ENCODE measurements around the gene UBE2D1.
A peak's percentile ranks its signal among the peaks of the same experiment; 100 is the strongest.

UBE2D1 gene

GRCh38 chr10:58372607-58373441, 38.0 kb downstream of the UBE2D1 start:
- DNase-seq, result no peak
- intact Hi-C loops (cut with DNase I), result no loop called here

GRCh38 chr10:58373442-58373827, 38.6 kb downstream of the UBE2D1 start:
- intact Hi-C loops (cut with DNase I), result no loop called here

GRCh38 chr10:58382489-58382995, 47.7 kb downstream of the UBE2D1 start:
- DNase-seq, result no peak
- intact Hi-C loops (cut with DNase I), result no loop called here

More at GRCh38 chr10:58373442-58373827, 38.6 kb downstream of the UBE2D1 start:
- no peak for DNase-seq

- intact Hi-C loops (cut with DNase I), result loop anchor here (2.0 kb wide), 2 partner anchors 85 to 207 kb away; no protein-coding TSS in a partner anchor
- no peak for DNase-seq
These were observed 49.3 kb downstream of the UBE2D1 start for GRCh38 chr10:58384095-58384494.

- DNase-seq, result no peak
- intact Hi-C loops (cut with DNase I), result loop anchor here (2.0 kb wide), 2 partner anchors 86 to 208 kb away; no protein-coding TSS in a partner anchor
These were observed 49.8 kb downstream of the UBE2D1 start for GRCh38 chr10:58384544-58384998.

- peak; percentile 88 to 98 (median 94) for DNase-seq
- intact Hi-C loops (cut with DNase I), result loop anchor here (1.0 to 2.0 kb wide), 3 partner anchors 50 to 208 kb away; partner anchors contain the start of gene UBE2D1
These were observed 50.4 kb downstream of the UBE2D1 start, which contains the start of gene TFAM for GRCh38 chr10:58384999-58385783. Gene TFAM (plus strand): TSS chr10:58385410. CDS start chr10:58385548, 138 bp downstream.

GRCh38 chr10:58385784-58386112, 50.9 kb downstream of the UBE2D1 start:
- peak in 6 of 10 donors; percentile 3 to 80 (median 19) for DNase-seq
- intact Hi-C loops (cut with DNase I), result loop anchor here (1.0 to 2.0 kb wide), 3 partner anchors 50 to 209 kb away; partner anchors contain the start of gene UBE2D1

GRCh38 chr10:58389024-58389423, 54.2 kb downstream of the UBE2D1 start:
- intact Hi-C loops (cut with DNase I), result no loop called here
- DNase-seq, result no peak

GRCh38 chr10:58393317-58393716, 58.5 kb downstream of the UBE2D1 start:
- intact Hi-C loops (cut with DNase I), result loop anchor here (2.0 kb wide), 1 partner anchor 93 kb away; no protein-coding TSS in a partner anchor
- no peak for DNase-seq

GRCh38 chr10:58394471-58394870, 59.7 kb downstream of the UBE2D1 start:
- intact Hi-C loops (cut with DNase I), result no loop called here
- no peak for DNase-seq

- intact Hi-C loops (cut with DNase I), result no loop called here
- no peak for DNase-seq
These were observed 61.3 kb downstream of the UBE2D1 start for GRCh38 chr10:58396057-58396456.

- intact Hi-C loops (cut with DNase I), result no loop called here
- DNase-seq, result no peak
These were observed 63.0 kb downstream of the UBE2D1 start for GRCh38 chr10:58397830-58398229.

GRCh38 chr10:58399410-58399809, 64.6 kb downstream of the UBE2D1 start:
- DNase-seq, result no peak
- intact Hi-C loops (cut with DNase I), result no loop called here

- no peak for DNase-seq
These were observed 65.8 kb downstream of the UBE2D1 start for GRCh38 chr10:58400609-58401008.

GRCh38 chr10:58404001-58404400, 69.2 kb downstream of the UBE2D1 start:
- intact Hi-C loops (cut with DNase I), result no loop called here
- no peak for DNase-seq

More at GRCh38 chr10:58400609-58401008, 65.8 kb downstream of the UBE2D1 start:
- intact Hi-C loops (cut with DNase I), result no loop called here

- intact Hi-C loops (cut with DNase I), result no loop called here
- DNase-seq, result no peak
These were observed 75.3 kb downstream of the UBE2D1 start for GRCh38 chr10:58409956-58410610.

- DNase-seq, result no peak
- intact Hi-C loops (cut with DNase I), result no loop called here
These were observed 77.7 kb downstream of the UBE2D1 start for GRCh38 chr10:58412502-58412961.

GRCh38 chr10:58414270-58415041, 79.7 kb downstream of the UBE2D1 start:
- DNase-seq, result no peak
- intact Hi-C loops (cut with DNase I), result no loop called here

- intact Hi-C loops (cut with DNase I), result no loop called here
These were observed 81.0 kb downstream of the UBE2D1 start for GRCh38 chr10:58415757-58416156.

More at GRCh38 chr10:58415757-58416156, 81.0 kb downstream of the UBE2D1 start:
- DNase-seq, result no peak

Measured in posterior cingulate gyrus (tissue), 11 donors.